HepG2 (cell line): Measurements from ENCODE around the gene PREX1. TPM values are rescaled to one million over a fixed set of nuclear protein-coding genes. Genes with fewer than 3 reads are reported as not detected.

Experiments used
- FLYWCH1 ChIP-seq: sonication (generic); formaldehyde crosslinking; IDR thresholded peaks from 2 replicates; pipeline ENCODE4 v1.8.1; 2023; ENCODE audit warnings: mild to moderate bottlenecking, missing genetic modification reagents
- HDAC2 ChIP-seq: sonication (generic); formaldehyde crosslinking; IDR thresholded peaks from 2 replicates; pipeline ENCODE4 v1.4.0; 2020; ENCODE audit warnings: missing genetic modification reagents
- HNRNPK ChIP-seq: fragments of 200-400 bp; formaldehyde crosslinking; IDR thresholded peaks from 2 replicates; pipeline ENCODE4 v1.6.1; 2018; ENCODE audit warnings: low read length, low read depth, moderate library complexity, mild to moderate bottlenecking; ENCODE audit not compliant: poor library complexity, severe bottlenecking
- RAD51 ChIP-seq: fragments of 450-650 bp; IDR thresholded peaks from 2 replicates; pipeline ENCODE4 v1.6.1; 2016; ENCODE audit warnings: borderline replicate concordance
- RFX5 ChIP-seq: IDR thresholded peaks from 2 replicates; pipeline ENCODE4 v1.6.1; 2011; ENCODE audit warnings: low read depth, low read length, improper control_type of control experiment
- RXRB ChIP-seq: IDR thresholded peaks from 2 replicates; pipeline ENCODE4 v1.6.1; 2016; ENCODE audit warnings: borderline replicate concordance, missing genetic modification reagents, missing compliant biosample characterization
- SMYD3 ChIP-seq: sonication (generic); formaldehyde crosslinking; IDR thresholded peaks from 2 replicates; pipeline ENCODE4 v1.8.1; 2023; ENCODE audit warnings: mild to moderate bottlenecking, missing genetic modification reagents
- SPEN ChIP-seq: sonication (generic); formaldehyde crosslinking; IDR thresholded peaks from 2 replicates; pipeline ENCODE4 v1.5.1; 2020; ENCODE audit warnings: low read depth, mild to moderate bottlenecking, missing genetic modification reagents
- TEF ChIP-seq: sonication (generic); formaldehyde crosslinking; IDR thresholded peaks from 2 replicates; pipeline ENCODE4 v1.5.0; 2020; ENCODE audit warnings: missing genetic modification reagents
- ZFY ChIP-seq: sonication (generic); formaldehyde crosslinking; IDR thresholded peaks from 2 replicates; pipeline ENCODE4 v1.4.0; 2020; ENCODE audit warnings: missing genetic modification reagents
- ZNF670 ChIP-seq: sonication (generic); formaldehyde crosslinking; IDR thresholded peaks from 2 replicates; pipeline ENCODE4 v1.8.0; 2022; ENCODE audit warnings: mild to moderate bottlenecking, missing genetic modification reagents, borderline replicate concordance
- ZNF770 ChIP-seq: sonication (generic); formaldehyde crosslinking; IDR thresholded peaks from 2 replicates; pipeline ENCODE4 v1.5.0; 2020; ENCODE audit warnings: mild to moderate bottlenecking, missing genetic modification reagents
- polyA plus RNA-seq, 8 experiments: library from polyadenylated mRNA; depleted of rRNA in 3 of 8; stranded (reverse) in 7 of 8; unstranded in 1 of 8; fragments of >200 nt; fragmentation: Illumina TruSeq in 4 of 8; extraction: Trizol in 4 of 8; gene quantifications; 2 replicates each; pipeline versions ENCODE4 v1.2.1 to v1.2.3, GENCODE V29; 2011 to 2016; ENCODE audit warnings: low read depth in 4 of 8, missing spikeins in 1 of 8, mixed read lengths in 1 of 8; ENCODE audit not compliant: insufficient read depth in 1 of 8
- total RNA-seq, 5 experiments: library from RNA; depleted of rRNA; stranded (reverse); fragments of >200 nt; fragmentation: Illumina TruSeq; extraction: Trizol; gene quantifications; 2 replicates each; pipeline ENCODE4 v1.2.3, GENCODE V29; 2016; ENCODE audit warnings: low read depth in 1 of 5

Gene PREX1
- total and polyA plus RNA-seq, 2 of the 13 experiments (the other 11 are each of a cell fraction or from before 2014, with no cell fraction given): 0.02 to 0.04 TPM

GRCh38 chr20:48668451-48668946 lies 159.3 kb downstream of the PREX1 start (continued):
- TF ChIP-seq TEF (CRISPR knock-in tag) (no peak), ZNF670 (CRISPR knock-in tag) (no peak), HDAC2 (CRISPR knock-in tag) (no peak), RFX5 (no peak), ZNF770 (CRISPR knock-in tag) (peak; percentile 52; the same call in 1 of the 2 replicates), RXRB (0 out of 2 replicates have a peak, but pooled peaks have one; percentile 4), FLYWCH1 (no peak), HNRNPK (no peak), RAD51 (no peak), ZFY (CRISPR knock-in tag) (no peak), SPEN (CRISPR knock-in tag) (0 out of 2 replicates have a peak, but pooled peaks have one; percentile 25), SMYD3 (no peak)
- TF ChIP-seq, all 625 proteins: peak for 14
